HG03045 (cell line): Measurements from ENCODE around the gene ARAP1.
"Not testable (repeated sequence)": the region's sequence is repeated elsewhere in the genome, so short reads cannot be mapped to it uniquely, and the experiment has no call there.

Experiments
- ATAC-seq: cut with Tn5 transposase; IDR thresholded peaks from one replicate; pipeline ENCODE4 v1.9.1; 2021; ENCODE audit warnings: mild to moderate bottlenecking, moderate library complexity; ENCODE audit not compliant: unreplicated experiment

Gene ARAP1

GRCh38 chr11:72752088-72752914 lies at the start of gene ARAP1:
ARAP1 (minus strand) TSS chr11:72752408; CDS start chr11:72727128, 25,280 bp downstream.
- peak; percentile 59 for ATAC-seq

- no peak for ATAC-seq
These were observed 47.2 kb upstream of the ARAP1 start for GRCh38 chr11:72799441-72799840.

- ATAC-seq, result no peak
These were observed 46.2 kb upstream of the ARAP1 start for GRCh38 chr11:72798361-72798760.

GRCh38 chr11:72793425-72794367 lies 41.5 kb upstream of the ARAP1 start, which contains the start of gene STARD10:
STARD10 (minus strand) TSS chr11:72794047; CDS start chr11:72781181, 12,866 bp downstream.
- ATAC-seq, result peak; percentile 93

- no peak for ATAC-seq
These were observed 40.8 kb upstream of the ARAP1 start for GRCh38 chr11:72793076-72793424.

- no peak for ATAC-seq
These were observed 40.3 kb upstream of the ARAP1 start for GRCh38 chr11:72792437-72793021.

- not testable (repeated sequence) for ATAC-seq
These were observed 39.0 kb upstream of the ARAP1 start for GRCh38 chr11:72791228-72791627.

GRCh38 chr11:72789493-72790131 lies 37.4 kb upstream of the ARAP1 start:
- no peak for ATAC-seq

- no peak for ATAC-seq
These were observed 36.0 kb upstream of the ARAP1 start for GRCh38 chr11:72788241-72788640.

GRCh38 chr11:72787216-72788104 lies 35.3 kb upstream of the ARAP1 start:
- no peak for ATAC-seq

- no peak for ATAC-seq
These were observed 34.4 kb upstream of the ARAP1 start for GRCh38 chr11:72786305-72787215.

- no peak for ATAC-seq
These were observed 32.5 kb upstream of the ARAP1 start for GRCh38 chr11:72784662-72785061.

- ATAC-seq, result no peak
These were observed 31.1 kb upstream of the ARAP1 start for GRCh38 chr11:72783144-72783905.

GRCh38 chr11:72782081-72782920 lies 30.1 kb upstream of the ARAP1 start:
- no peak for ATAC-seq

GRCh38 chr11:72781313-72782080 lies 29.3 kb upstream of the ARAP1 start:
- no peak for ATAC-seq

GRCh38 chr11:72781063-72781312 lies 28.8 kb upstream of the ARAP1 start:
- no peak for ATAC-seq
